Measurements from ENCODE around the gene GLI3.

GLI3 gene

GRCh38 chr7:42168512-42168911 is 68.5 kb downstream of the GLI3 start:
- no peak for FAIRE-seq

GRCh38 chr7:42167631-42168236 is 69.3 kb downstream of the GLI3 start:
- no peak for FAIRE-seq

GRCh38 chr7:42167206-42167605 is 69.8 kb downstream of the GLI3 start:
- no peak for FAIRE-seq

- FAIRE-seq = no peak
Measured at GRCh38 chr7:42164881-42165428, 72.1 kb downstream of the GLI3 start.

- no peak for FAIRE-seq
Measured at GRCh38 chr7:42162560-42163325, 74.3 kb downstream of the GLI3 start.

GRCh38 chr7:42161719-42162118 is 75.3 kb downstream of the GLI3 start:
- no peak for FAIRE-seq

- no peak for FAIRE-seq
Measured at GRCh38 chr7:42161110-42161509, 75.9 kb downstream of the GLI3 start.

GRCh38 chr7:42159130-42159529 is 77.9 kb downstream of the GLI3 start:
- FAIRE-seq = no peak

GRCh38 chr7:42156967-42157721 is 79.9 kb downstream of the GLI3 start:
- no peak for FAIRE-seq

- no peak for FAIRE-seq
Measured at GRCh38 chr7:42156291-42156865, 80.6 kb downstream of the GLI3 start.

GRCh38 chr7:42155584-42156290 is 81.3 kb downstream of the GLI3 start:
- FAIRE-seq = no peak

GRCh38 chr7:42154173-42154572 is 82.8 kb downstream of the GLI3 start:
- no peak for FAIRE-seq

GRCh38 chr7:42152329-42153205 is 84.4 kb downstream of the GLI3 start:
- FAIRE-seq = no peak

- no peak for FAIRE-seq
Measured at GRCh38 chr7:42151309-42151708, 85.7 kb downstream of the GLI3 start.

- FAIRE-seq = no peak
Measured at GRCh38 chr7:42145539-42145938, 91.5 kb downstream of the GLI3 start.

- FAIRE-seq = no peak
Measured at GRCh38 chr7:42144604-42145003, 92.4 kb downstream of the GLI3 start.

- no peak for FAIRE-seq
Measured at GRCh38 chr7:42143711-42144600, 93.1 kb downstream of the GLI3 start.

- no peak for FAIRE-seq
Measured at GRCh38 chr7:42142089-42142488, 94.9 kb downstream of the GLI3 start.

- FAIRE-seq = no peak
Measured at GRCh38 chr7:42139751-42140150, 97.3 kb downstream of the GLI3 start.

- no peak for FAIRE-seq
Measured at GRCh38 chr7:42138691-42139090, 98.3 kb downstream of the GLI3 start.
